Hindlimb muscle (tissue), 1 donor: ENCODE results near the gene WNT9A. TPM values are rescaled to one million over a fixed set of nuclear protein-coding genes. Genes with fewer than 3 reads are reported as not detected.
A peak's percentile ranks its signal among the peaks of the same experiment; 100 is the strongest.
"Not testable (repeated sequence)": the region's sequence is repeated elsewhere in the genome, so short reads cannot be mapped to it uniquely, and the experiment has no call there.

Experiments used
- DNase-seq: peaks from one replicate; pipeline ENCODE4 v3.0.0-alpha.2; 2013
- polyA plus RNA-seq: library from polyadenylated mRNA; unstranded; fragments of 120-200 nt; gene quantifications from one replicate; pipeline ENCODE4 v1.2.1, GENCODE V29; 2013; ENCODE audit not compliant: insufficient read length

WNT9A gene
- polyA plus RNA-seq, 1 donor: 11.3 TPM

GRCh38 chr1:227885648-227886502, 61.9 kb downstream of the WNT9A start:
- DNase-seq: peak; percentile 76

- no peak for DNase-seq
These were observed 62.5 kb downstream of the WNT9A start for GRCh38 chr1:227885135-227885647.

GRCh38 chr1:227884370-227885134, 63.2 kb downstream of the WNT9A start:
- no peak for DNase-seq

GRCh38 chr1:227883641-227884301, 64.0 kb downstream of the WNT9A start:
- DNase-seq: no peak

GRCh38 chr1:227883073-227883520, 64.6 kb downstream of the WNT9A start:
- DNase-seq: no peak

- DNase-seq: no peak
These were observed 67.3 kb downstream of the WNT9A start for GRCh38 chr1:227880342-227880924.

GRCh38 chr1:227877810-227878209, 69.9 kb downstream of the WNT9A start:
- DNase-seq: not testable (repeated sequence)

GRCh38 chr1:227871892-227872291, 75.8 kb downstream of the WNT9A start:
- not testable (repeated sequence) for DNase-seq

GRCh38 chr1:227870366-227870765, 77.4 kb downstream of the WNT9A start:
- no peak for DNase-seq

GRCh38 chr1:227869851-227870305, 77.9 kb downstream of the WNT9A start:
- no peak for DNase-seq

- DNase-seq: no peak
These were observed 78.4 kb downstream of the WNT9A start for GRCh38 chr1:227869279-227869842.

Other genes with a start within 250 kb of the WNT9A start
- 20.7 TPM for gene JMJD4, start 212.6 kb downstream of the WNT9A start, polyA plus RNA-seq
- 35.2 TPM for gene SNAP47, start 212.5 kb downstream of the WNT9A start, polyA plus RNA-seq
- not detected for gene PRSS38, start 132.3 kb downstream of the WNT9A start, polyA plus RNA-seq
- not detected for gene WNT3A, start 59.1 kb upstream of the WNT9A start, polyA plus RNA-seq
- gene ARF1, start 134.8 kb upstream of the WNT9A start, polyA plus RNA-seq: 250 TPM
- gene C1orf35, start 155.4 kb upstream of the WNT9A start, polyA plus RNA-seq: 15.5 TPM
- 35.6 TPM for gene MRPL55, start 161.4 kb upstream of the WNT9A start, polyA plus RNA-seq
- gene GUK1, start 192.3 kb upstream of the WNT9A start, polyA plus RNA-seq: 153 TPM
- gene GJC2, start 202.0 kb upstream of the WNT9A start, polyA plus RNA-seq: 1.2 TPM
- 5.3 TPM for gene IBA57, start 217.9 kb upstream of the WNT9A start, polyA plus RNA-seq